Thyroid gland (tissue), 4 donors: ENCODE results near the gene SELL.

ENCODE experiments used
- CTCF ChIP-seq, 6 experiments: fragments of 200-600 bp in 3 of 6; fragments of 450-650 bp in 3 of 6; sonication (generic) in 3 of 6; IDR thresholded peaks; one replicate each; pipeline ENCODE4 v1.5.1; 2016 to 2019; ENCODE audit warnings: antibody characterized with exemption in 6 of 6, mild to moderate bottlenecking in 2 of 6, inconsistent platforms in 1 of 6, moderate library complexity in 1 of 6
- POLR2A ChIP-seq, 2 donors: fragments of 450-650 bp; IDR thresholded peaks; one replicate each; pipeline ENCODE4 v1.6.1; 2017; ENCODE audit warnings: antibody characterized with exemption in 2 of 2, mild to moderate bottlenecking in 2 of 2, moderate library complexity in 1 of 2

DNA sequence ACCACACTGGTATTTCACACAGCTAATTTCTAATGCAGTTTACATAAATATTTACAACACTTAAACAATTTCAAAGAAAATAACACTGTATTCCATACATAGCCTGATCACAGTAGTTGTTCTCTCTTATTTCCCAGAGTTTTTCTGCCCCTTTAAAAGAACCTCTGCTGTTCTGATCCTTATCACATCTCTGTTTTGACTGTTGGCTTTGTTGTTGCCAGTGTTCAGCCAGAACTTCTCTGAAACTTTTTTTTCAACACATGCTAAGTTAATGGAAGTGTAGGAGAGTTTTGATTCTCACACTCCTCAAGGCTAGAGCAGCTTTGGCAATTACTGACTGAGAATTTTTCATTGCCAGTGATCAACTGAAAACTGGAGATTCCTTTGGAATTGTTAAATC is 11.4 kb upstream of the SELL start:
- TF ChIP-seq CTCF (IDR thresholded peaks at IDR 0.05): no peak
- no peak for TF ChIP-seq POLR2A (IDR thresholded peaks at IDR 0.05)
